ENCODE data around the gene SCUBE3.

DNA sequence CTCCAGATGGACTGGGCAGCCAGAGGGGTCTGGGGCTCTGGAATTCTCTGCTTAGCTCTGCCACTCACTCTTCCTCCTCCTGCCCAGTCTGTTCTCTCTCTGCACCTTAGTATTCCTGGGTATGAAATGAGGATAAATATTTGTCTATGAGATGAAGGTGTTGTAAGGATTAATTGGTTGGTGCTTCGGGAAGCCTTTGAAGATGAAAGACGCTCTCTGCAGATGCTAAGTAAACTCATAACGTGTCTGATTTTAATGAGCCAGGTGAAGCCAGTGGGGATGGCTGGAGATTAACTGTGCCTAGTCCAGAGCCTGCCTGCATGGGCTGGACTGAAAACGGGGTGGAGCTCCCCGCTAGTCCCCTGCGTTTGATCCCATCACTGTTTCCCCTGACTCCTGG lies 49.5 kb upstream of the SCUBE3 start:
- no peak for TF ChIP-seq POLR2A (IDR thresholded peaks at IDR 0.05; ENCODE audit: low read length)
- TF ChIP-seq GATA1 (IDR thresholded peaks at IDR 0.05; ENCODE audit: low read depth, low read length) = no peak
